Activated CD4-positive, alpha-beta T cell treated with anti-CD3 and anti-CD28 coated beads, Interleukin-10, Interleukin-2, amounts not matched to agents 100 ng/mL and 50 ng/mL, durations not matched to agents 16 hours and 8 hours (primary cell): ENCODE results near the gene KLK11.
A peak's percentile ranks its signal among the peaks of the same experiment; 100 is the strongest.

Experiments used
- DNase-seq: peaks from one replicate; pipeline ENCODE4 v3.0.0-alpha.2; 2020

The KLK11 gene

GRCh38 chr19:51027873-51028272 lies 1.5 kb upstream of the KLK11 start:
- no peak for DNase-seq

GRCh38 chr19:51027126-51027806 lies 850 bp upstream of the KLK11 start:
- DNase-seq = no peak

- DNase-seq = no peak
Measured at GRCh38 chr19:51025809-51026553, 435 bp downstream of the KLK11 start.

- no peak for DNase-seq
Measured at GRCh38 chr19:51025401-51025800, 1.0 kb downstream of the KLK11 start.

GRCh38 chr19:51024924-51025323 lies 1.5 kb downstream of the KLK11 start:
- DNase-seq = no peak

GRCh38 chr19:51023946-51024345 lies 2.5 kb downstream of the KLK11 start:
- DNase-seq = no peak

GRCh38 chr19:51022526-51022925 lies 3.9 kb downstream of the KLK11 start:
- DNase-seq = no peak

GRCh38 chr19:51020988-51021651 lies 5.3 kb downstream of the KLK11 start:
- peak; percentile 19 for DNase-seq

GRCh38 chr19:51019544-51019925 lies 6.9 kb downstream of the KLK11 start, which contains the start of gene KLK10:
Gene KLK10, minus strand, starts transcription at chr19:51019709. Its CDS starts 579 bp downstream, at chr19:51019130.
- DNase-seq = no peak

- DNase-seq = no peak
Measured at GRCh38 chr19:51018745-51019543, 7.5 kb downstream of the KLK11 start.

GRCh38 chr19:51016798-51017683 lies 9.4 kb downstream of the KLK11 start:
- DNase-seq = peak; percentile 18

- no peak for DNase-seq
Measured at GRCh38 chr19:51015691-51016267, 10.6 kb downstream of the KLK11 start.

- no peak for DNase-seq
Measured at GRCh38 chr19:51014242-51014641, 12.2 kb downstream of the KLK11 start.

- DNase-seq = no peak
Measured at GRCh38 chr19:51012661-51013190, 13.7 kb downstream of the KLK11 start.

GRCh38 chr19:51010066-51010795 lies 16.2 kb downstream of the KLK11 start:
- no peak for DNase-seq

GRCh38 chr19:51009061-51009891 lies 17.1 kb downstream of the KLK11 start:
- DNase-seq = no peak

- no peak for DNase-seq
Measured at GRCh38 chr19:51007488-51007887, 18.9 kb downstream of the KLK11 start.

- DNase-seq = no peak
Measured at GRCh38 chr19:51006406-51006805, 20.0 kb downstream of the KLK11 start.

- no peak for DNase-seq
Measured at GRCh38 chr19:51005248-51005647, 21.2 kb downstream of the KLK11 start.

GRCh38 chr19:51003316-51003715 lies 23.1 kb downstream of the KLK11 start:
- no peak for DNase-seq
